PC-9 (cell line): ENCODE data around the gene SLC47A1.
"Not testable (repeated sequence)": the region's sequence is repeated elsewhere in the genome, so short reads cannot be mapped to it uniquely, and the experiment has no call there.

ENCODE experiments used
- CTCF ChIP-seq: fragments of 200-600 bp; sonication (generic); conservative IDR thresholded peaks from 2 replicates; pipeline ENCODE4 v1.6.1; 2017; ENCODE audit warnings: mixed run types, antibody characterized with exemption, mild to moderate bottlenecking, moderate library complexity
- EZH2 ChIP-seq: fragments of 200-600 bp; sonication (generic); IDR thresholded peaks from 2 replicates; pipeline ENCODE4 v1.8.0; 2017; ENCODE audit warnings: antibody characterized with exemption, low read depth

- TF ChIP-seq CTCF, EZH2: not testable (repeated sequence)
Measured at GRCh38 chr17:19505561-19505960, 28.1 kb upstream of the SLC47A1 start.
